GM03348 (cell line): ENCODE data around the gene CLC.
"Not testable (repeated sequence)": the region's sequence is repeated elsewhere in the genome, so short reads cannot be mapped to it uniquely, and the experiment has no call there.

Source experiments
- DNase-seq: peaks from one replicate; pipeline ENCODE4 v3.0.0; 2012; ENCODE audit warnings: low spot score

The CLC gene

GRCh38 chr19:39737891-39738290 lies at the start of gene CLC:
CLC (minus strand) TSS chr19:39738029; CDS start chr19:39737952, 77 bp downstream.
- no peak for DNase-seq

- DNase-seq: no peak
Observed at GRCh38 chr19:39780894-39781293, 43.1 kb upstream of the CLC start.

GRCh38 chr19:39778763-39779162 lies 40.9 kb upstream of the CLC start, which contains the start of gene LEUTX:
LEUTX (plus strand) TSS chr19:39778854; CDS start chr19:39778921, 67 bp downstream.
- no peak for DNase-seq

- DNase-seq: no peak
Observed at GRCh38 chr19:39768786-39769185, 31.0 kb upstream of the CLC start.

GRCh38 chr19:39768334-39768733 lies 30.5 kb upstream of the CLC start:
- no peak for DNase-seq

GRCh38 chr19:39765091-39766076 lies 27.6 kb upstream of the CLC start:
- DNase-seq: peak; percentile 48

- not testable (repeated sequence) for DNase-seq
Observed at GRCh38 chr19:39761851-39762250, 24.0 kb upstream of the CLC start.

GRCh38 chr19:39759457-39760184 lies 21.8 kb upstream of the CLC start:
- DNase-seq: no peak

- DNase-seq: no peak
Observed at GRCh38 chr19:39754971-39755370, 17.1 kb upstream of the CLC start.

GRCh38 chr19:39754544-39754943 lies 16.7 kb upstream of the CLC start:
- no peak for DNase-seq

GRCh38 chr19:39752795-39753194 lies 15.0 kb upstream of the CLC start:
- DNase-seq: no peak

GRCh38 chr19:39752390-39752789 lies 14.6 kb upstream of the CLC start:
- DNase-seq: no peak

GRCh38 chr19:39749981-39750380 lies 12.2 kb upstream of the CLC start:
- no peak for DNase-seq

- no peak for DNase-seq
Observed at GRCh38 chr19:39746836-39747529, 9.2 kb upstream of the CLC start.

- DNase-seq: no peak
Observed at GRCh38 chr19:39745643-39746042, 7.8 kb upstream of the CLC start.

- DNase-seq: no peak
Observed at GRCh38 chr19:39740395-39740794, 2.6 kb upstream of the CLC start.

- no peak for DNase-seq
Observed at GRCh38 chr19:39738814-39739213, 985 bp upstream of the CLC start.

GRCh38 chr19:39737351-39737750 lies 478 bp downstream of the CLC start:
- no peak for DNase-seq

GRCh38 chr19:39736088-39736487 lies 1.7 kb downstream of the CLC start:
- no peak for DNase-seq

- no peak for DNase-seq
Observed at GRCh38 chr19:39735688-39736087, 2.1 kb downstream of the CLC start.

GRCh38 chr19:39733841-39734240 lies 4.0 kb downstream of the CLC start:
- DNase-seq: no peak

GRCh38 chr19:39731685-39732084 lies 6.1 kb downstream of the CLC start:
- no peak for DNase-seq
